Thyroid gland (tissue), 4 donors: ENCODE data around the gene FLOT1. TPM values are rescaled to one million over a fixed set of nuclear protein-coding genes. Genes with fewer than 3 reads are reported as not detected.
"Not testable (repeated sequence)": the region's sequence is repeated elsewhere in the genome, so short reads cannot be mapped to it uniquely, and the experiment has no call there.

Experiments
- DNase-seq, 2 donors: peaks; one replicate each; pipeline ENCODE4 v3.0.0-alpha.2; 2019
- H3K27ac ChIP-seq, 3 donors: fragments of 200-600 bp; sonication (generic); 1 replicate in 2 of 3; 2 replicates in 1 of 3; pipeline ENCODE4 v1.5.1; 2016 to 2019; ENCODE audit warnings: mild to moderate bottlenecking in 1 of 3, moderate library complexity in 1 of 3
- H3K27me3 ChIP-seq: fragments of 200-600 bp; sonication (generic); one replicate; pipeline ENCODE4 v1.5.1; 2019
- H3K36me3 ChIP-seq, 2 donors: fragments of 200-600 bp; sonication (generic); one replicate each; pipeline ENCODE4 v1.5.1; 2016 to 2019
- H3K4me1 ChIP-seq, 2 donors: fragments of 200-600 bp; sonication (generic); one replicate each; pipeline ENCODE4 v1.5.1; 2017 to 2019
- H3K4me3 ChIP-seq, 3 donors: fragments of 200-600 bp; sonication (generic); replicated peaks in 1 of 3; 1 replicate in 2 of 3; 2 replicates in 1 of 3; pipeline ENCODE4 v1.5.1; 2016; ENCODE audit warnings: mild to moderate bottlenecking in 1 of 3
- H3K9me3 ChIP-seq: fragments of 200-600 bp; sonication (generic); one replicate; pipeline ENCODE4 v1.5.1; 2017
- POLR2A ChIP-seq, 2 donors: fragments of 450-650 bp; IDR thresholded peaks; one replicate each; pipeline ENCODE4 v1.6.1; 2017; ENCODE audit warnings: antibody characterized with exemption in 2 of 2, mild to moderate bottlenecking in 2 of 2, moderate library complexity in 1 of 2
- WGBS, 2 donors: methylation state at CpG; one replicate each; pipeline ENCODE4 v1.1.5; 2017; 5-methylcytosine and 5-hydroxymethylcytosine counted together
- intact Hi-C: fragments of 100-400 bp; cut with DNase I; formaldehyde crosslinking; loops from one replicate; pipeline ENCODE4 v1.15.1; 2023
- total RNA-seq, 4 donors: library from RNA; depleted of rRNA; stranded (reverse); fragments of >200 nt; gene quantifications; one replicate each; pipeline ENCODE4 v1.2.3, GENCODE V29; 2016
- TF ChIP-seq, protein P1 (sequence below), 6 experiments: fragments of 200-600 bp in 3 of 6; fragments of 450-650 bp in 3 of 6; sonication (generic) in 3 of 6; IDR thresholded peaks; one replicate each; pipeline ENCODE4 v1.5.1; 2016 to 2019; ENCODE audit warnings: antibody characterized with exemption in 6 of 6, mild to moderate bottlenecking in 2 of 6, inconsistent platforms in 1 of 6, moderate library complexity in 1 of 6

The FLOT1 gene
- total RNA-seq, 4 donors from 2014 or later = 134 to 160 (median 144) TPM

GRCh38 chr6:30717845-30718720, 24.4 kb downstream of the FLOT1 start:
- 77% methylated on average over 37 of the region's 37 CpGs for WGBS, 2 donors
- intact Hi-C loops = not testable (repeated sequence)

GRCh38 chr6:30717129-30717844, 25.2 kb downstream of the FLOT1 start, which contains the start of gene MDC1:
MDC1 (minus strand) TSS chr6:30717281; CDS start chr6:30715175, 2,106 bp downstream.
- Histone ChIP-seq H3K4me3 (peak within 1 kb of the TSS; percentile 12 to 75 (median 59)), H3K36me3 (peaks cover 11 to 22% of the 10 kb centered on the region in 2 donors), H3K9me3 (no peaks in the 10 kb centered on the region), H3K27me3 (no peaks in the 10 kb centered on the region), H3K4me1 (peaks cover 21 to 37% of the 10 kb centered on the region in 2 donors), H3K27ac (peak within 1 kb of the TSS; percentile 92 to 99 (median 95))
- intact Hi-C loops = no loop called here
- DNase-seq = peak; percentile 100
- TF ChIP-seq, protein P1, sequence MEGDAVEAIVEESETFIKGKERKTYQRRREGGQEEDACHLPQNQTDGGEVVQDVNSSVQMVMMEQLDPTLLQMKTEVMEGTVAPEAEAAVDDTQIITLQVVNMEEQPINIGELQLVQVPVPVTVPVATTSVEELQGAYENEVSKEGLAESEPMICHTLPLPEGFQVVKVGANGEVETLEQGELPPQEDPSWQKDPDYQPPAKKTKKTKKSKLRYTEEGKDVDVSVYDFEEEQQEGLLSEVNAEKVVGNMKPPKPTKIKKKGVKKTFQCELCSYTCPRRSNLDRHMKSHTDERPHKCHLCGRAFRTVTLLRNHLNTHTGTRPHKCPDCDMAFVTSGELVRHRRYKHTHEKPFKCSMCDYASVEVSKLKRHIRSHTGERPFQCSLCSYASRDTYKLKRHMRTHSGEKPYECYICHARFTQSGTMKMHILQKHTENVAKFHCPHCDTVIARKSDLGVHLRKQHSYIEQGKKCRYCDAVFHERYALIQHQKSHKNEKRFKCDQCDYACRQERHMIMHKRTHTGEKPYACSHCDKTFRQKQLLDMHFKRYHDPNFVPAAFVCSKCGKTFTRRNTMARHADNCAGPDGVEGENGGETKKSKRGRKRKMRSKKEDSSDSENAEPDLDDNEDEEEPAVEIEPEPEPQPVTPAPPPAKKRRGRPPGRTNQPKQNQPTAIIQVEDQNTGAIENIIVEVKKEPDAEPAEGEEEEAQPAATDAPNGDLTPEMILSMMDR (IDR thresholded peaks at IDR 0.05) = peak in 5 of 6 experiments; percentile 20 to 49 (median 43)
- TF ChIP-seq POLR2A (IDR thresholded peaks at IDR 0.05) = peak in 1 of 2 donors; percentile 94
- 0% methylated on average over 15 to 46 of the region's 48 CpGs for WGBS, 2 donors

More at GRCh38 chr6:30717845-30718720, 24.4 kb downstream of the FLOT1 start:
- H3K27me3 ChIP-seq, DNase-seq, H3K9me3 ChIP-seq: not testable (repeated sequence)
- H3K36me3 ChIP-seq = peaks cover 7 to 20% of the 10 kb centered on the region in 2 donors
- peak overlapping the region; percentile 88 to 99 (median 95) for H3K27ac ChIP-seq
- TF ChIP-seq, protein P1 (IDR thresholded peaks at IDR 0.05) = peak in 1 of 6 experiments; percentile 5
- H3K4me3 ChIP-seq = peak overlapping the region in 1 of 3 donors; percentile 15
- H3K4me1 ChIP-seq = peaks cover 23 to 44% of the 10 kb centered on the region in 2 donors

DNA sequence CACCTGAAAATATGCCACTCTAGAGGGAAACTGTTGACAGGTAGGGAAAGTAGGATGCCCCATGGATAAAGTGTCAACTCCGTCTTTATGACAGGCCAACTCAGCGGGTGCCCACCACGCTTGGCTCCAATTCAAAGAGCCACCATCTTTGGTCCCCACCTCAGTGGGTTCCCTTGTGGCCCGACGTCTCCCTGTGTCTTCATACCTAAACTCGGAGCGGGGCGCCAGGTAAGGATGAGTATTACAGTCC, 25.7 kb downstream of the FLOT1 start:
- Histone ChIP-seq H3K27me3 (no peaks in the 10 kb centered on the region), H3K4me1 (peaks cover 16 to 32% of the 10 kb centered on the region in 2 donors), H3K27ac (peak overlapping the region; percentile 90 to 92 (median 92)), H3K36me3 (peaks cover 11 to 25% of the 10 kb centered on the region in 2 donors), H3K9me3 (no peaks in the 10 kb centered on the region), H3K4me3 (peak overlapping the region; percentile 12 to 75 (median 59))
- 2% methylated on average over 7 to 8 of the region's 8 CpGs for WGBS, 2 donors
- DNase-seq = no peak
- intact Hi-C loops = no loop called here
- TF ChIP-seq POLR2A (IDR thresholded peaks at IDR 0.05) = no peak
- TF ChIP-seq, protein P1 (IDR thresholded peaks at IDR 0.05) = peak in 1 of 6 experiments; percentile 9

DNA sequence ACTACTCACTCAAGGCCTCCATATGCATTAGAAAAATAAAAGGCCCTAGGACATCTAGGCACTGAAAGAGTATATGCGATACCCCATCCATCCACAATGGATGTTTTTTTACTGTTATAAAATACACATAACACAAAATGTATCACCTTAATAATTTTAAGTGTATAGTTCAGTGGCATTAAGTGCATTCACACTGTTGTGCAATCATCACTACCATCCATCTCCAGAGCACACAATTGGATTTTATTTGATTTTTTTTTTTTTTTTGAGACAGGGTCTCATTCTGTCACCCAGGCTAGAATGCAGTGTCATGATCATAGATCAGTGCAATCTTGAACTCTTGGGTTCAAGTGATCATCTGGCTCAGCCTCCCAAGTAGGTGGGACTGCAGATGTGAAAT, 28.2 kb downstream of the FLOT1 start:
- 94 to 95% methylated on average over 1 of the region's 1 CpG for WGBS, 2 donors

More for the DNA sequence above, 28.2 kb downstream of the FLOT1 start:
- TF ChIP-seq POLR2A (IDR thresholded peaks at IDR 0.05) = no peak
- TF ChIP-seq, protein P1 (IDR thresholded peaks at IDR 0.05) = no peak
- DNase-seq = no peak
- Histone ChIP-seq H3K4me3 (no peak overlapping the region), H3K9me3 (no peaks in the 10 kb centered on the region), H3K27me3 (no peaks in the 10 kb centered on the region), H3K4me1 (peaks cover 14 to 27% of the 10 kb centered on the region in 2 donors), H3K36me3 (peaks cover 21 to 32% of the 10 kb centered on the region in 2 donors), H3K27ac (no peak overlapping the region)
- intact Hi-C loops = no loop called here
